Measurements from ENCODE around the gene CHTF18. TPM values are rescaled to one million over a fixed set of nuclear protein-coding genes. Genes with fewer than 3 reads are reported as not detected.

CHTF18 gene
- total RNA-seq, result 3.1 TPM
- long read RNA-seq, partial matches to known transcripts, result 1 of 7 reads
- long read RNA-seq, other reads (novel, unspliced or antisense), result 3 of 7 reads

DNA sequence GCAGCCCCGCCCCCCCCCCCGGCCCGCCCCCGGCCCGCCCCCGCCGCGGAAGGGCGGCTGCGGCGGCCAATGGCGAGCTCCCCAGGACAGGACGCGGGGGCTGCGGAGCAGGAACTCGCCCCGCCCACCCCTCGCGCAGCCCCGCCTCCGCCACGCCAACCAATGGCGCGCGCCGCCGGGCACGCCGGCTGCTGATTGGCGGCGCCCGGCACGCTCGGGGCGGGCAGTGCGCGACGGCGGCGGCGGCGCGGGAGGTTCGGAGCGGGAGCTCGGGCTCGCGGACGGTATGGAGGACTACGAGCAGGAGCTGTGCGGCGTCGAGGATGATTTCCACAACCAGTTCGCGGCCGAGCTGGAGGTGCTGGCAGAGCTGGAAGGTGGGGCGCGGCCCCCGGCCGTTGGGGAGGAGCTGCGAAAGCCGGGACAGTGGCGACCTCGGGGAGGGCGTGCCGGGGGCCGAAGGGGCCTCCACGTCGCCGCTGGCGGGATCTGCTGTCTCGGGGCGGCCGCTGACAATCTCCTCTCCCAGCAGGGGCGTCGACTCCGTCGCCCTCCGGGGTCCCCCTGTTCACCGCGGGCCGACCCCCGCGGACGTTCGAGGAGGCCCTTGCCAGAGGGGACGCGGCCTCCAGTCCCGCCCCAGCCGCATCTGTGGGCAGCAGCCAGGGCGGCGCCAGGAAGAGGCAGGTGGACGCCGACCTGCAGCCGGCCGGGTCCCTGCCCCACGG is at the start of gene CHTF18:
Gene CHTF18 (plus strand): TSS at position 222 of the 728 bp plus-strand sequence. CDS start 65 bp downstream, at position 287.
- H3K27ac ChIP-seq (replicated peaks), result peak within 1 kb of the TSS; percentile 85
- H3K4me3 ChIP-seq, result peak within 1 kb of the TSS; percentile 99
- no peak for TF ChIP-seq CTCF (IDR thresholded peaks at IDR 0.05; ENCODE audit: borderline replicate concordance)
- intact Hi-C loops (cut with micrococcal nuclease), result no loop called here
- H3K36me3 ChIP-seq, result peaks cover 8% of the 10 kb centered on the region
- peak; percentile 93 for DNase-seq
- no peaks in the 10 kb centered on the region for H3K9me3 ChIP-seq (replicated peaks)
- H3K27me3 ChIP-seq (ENCODE audit: low read depth), result peaks cover 2% of the 10 kb centered on the region
- H3K4me1 ChIP-seq, result peaks cover 30% of the 10 kb centered on the region

DNA sequence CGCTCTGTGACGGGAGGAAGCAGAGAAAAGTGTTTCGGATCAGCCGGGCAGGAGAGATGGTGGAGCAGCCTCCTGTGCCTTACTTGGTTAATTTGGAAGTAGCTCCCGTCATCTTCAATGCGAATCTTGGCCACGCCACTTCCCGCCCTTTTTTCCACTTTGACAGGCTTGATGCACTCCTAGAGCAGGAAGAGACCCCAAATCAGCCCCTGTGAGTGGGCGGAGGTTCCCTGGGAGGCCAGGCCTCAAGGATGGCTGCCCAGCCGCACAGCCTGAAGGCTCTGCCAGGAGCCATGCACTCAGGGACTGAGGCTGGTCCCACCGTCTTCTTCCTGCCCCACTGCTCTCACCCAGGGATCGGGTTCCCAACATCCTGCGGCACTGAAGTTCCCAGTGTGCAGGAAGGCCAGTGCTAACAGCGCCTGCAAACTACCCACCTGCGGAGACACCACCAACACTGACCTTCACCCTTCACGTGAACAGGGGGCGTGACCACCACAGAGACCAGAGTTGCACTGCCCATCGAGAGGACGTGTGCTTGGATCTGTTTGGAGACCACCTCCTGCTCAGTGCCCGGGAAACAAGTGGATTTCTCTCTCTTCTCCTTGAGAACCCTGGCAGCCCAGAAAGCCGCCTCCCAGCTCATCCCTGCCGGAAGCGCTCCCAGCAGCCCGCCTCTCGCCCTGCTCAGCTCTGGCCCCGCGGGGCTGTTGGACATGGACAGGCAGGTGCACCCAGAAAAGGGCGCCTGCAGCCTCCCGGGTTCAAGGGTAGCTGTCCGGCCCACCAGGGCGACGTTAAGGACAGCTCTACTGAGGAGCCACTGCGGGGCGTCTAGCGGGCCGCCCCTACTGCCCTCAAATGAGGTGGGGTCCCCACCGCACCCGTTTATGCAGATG is 48.6 kb upstream of the CHTF18 start:
- Histone ChIP-seq H3K4me3 (peak overlapping the region; percentile 100), H3K4me1 (peaks cover 21% of the 10 kb centered on the region), H3K27ac (replicated peaks) (peak overlapping the region; percentile 84), H3K36me3 (peaks cover 40% of the 10 kb centered on the region), H3K27me3 (ENCODE audit: low read depth) (peaks cover 30% of the 10 kb centered on the region), H3K9me3 (replicated peaks) (no peaks in the 10 kb centered on the region)
- no peak for DNase-seq
- no peak for TF ChIP-seq CTCF (IDR thresholded peaks at IDR 0.05; ENCODE audit: borderline replicate concordance)
- intact Hi-C loops (cut with micrococcal nuclease), result no loop called here

- no peak for DNase-seq
- TF ChIP-seq CTCF (IDR thresholded peaks at IDR 0.05; ENCODE audit: borderline replicate concordance), result no peak
- H3K27me3 ChIP-seq (ENCODE audit: low read depth), result peaks cover 36% of the 10 kb centered on the region
- peaks cover 21% of the 10 kb centered on the region for H3K4me1 ChIP-seq
- intact Hi-C loops (cut with micrococcal nuclease), result no loop called here
- H3K27ac ChIP-seq (replicated peaks), result peak overlapping the region; percentile 84
- peaks cover 34% of the 10 kb centered on the region for H3K36me3 ChIP-seq
- H3K4me3 ChIP-seq, result peak overlapping the region; percentile 100
- no peaks in the 10 kb centered on the region for H3K9me3 ChIP-seq (replicated peaks)
These were observed 48.0 kb upstream of the CHTF18 start for GRCh38 chr16:740459-740763.

DNA sequence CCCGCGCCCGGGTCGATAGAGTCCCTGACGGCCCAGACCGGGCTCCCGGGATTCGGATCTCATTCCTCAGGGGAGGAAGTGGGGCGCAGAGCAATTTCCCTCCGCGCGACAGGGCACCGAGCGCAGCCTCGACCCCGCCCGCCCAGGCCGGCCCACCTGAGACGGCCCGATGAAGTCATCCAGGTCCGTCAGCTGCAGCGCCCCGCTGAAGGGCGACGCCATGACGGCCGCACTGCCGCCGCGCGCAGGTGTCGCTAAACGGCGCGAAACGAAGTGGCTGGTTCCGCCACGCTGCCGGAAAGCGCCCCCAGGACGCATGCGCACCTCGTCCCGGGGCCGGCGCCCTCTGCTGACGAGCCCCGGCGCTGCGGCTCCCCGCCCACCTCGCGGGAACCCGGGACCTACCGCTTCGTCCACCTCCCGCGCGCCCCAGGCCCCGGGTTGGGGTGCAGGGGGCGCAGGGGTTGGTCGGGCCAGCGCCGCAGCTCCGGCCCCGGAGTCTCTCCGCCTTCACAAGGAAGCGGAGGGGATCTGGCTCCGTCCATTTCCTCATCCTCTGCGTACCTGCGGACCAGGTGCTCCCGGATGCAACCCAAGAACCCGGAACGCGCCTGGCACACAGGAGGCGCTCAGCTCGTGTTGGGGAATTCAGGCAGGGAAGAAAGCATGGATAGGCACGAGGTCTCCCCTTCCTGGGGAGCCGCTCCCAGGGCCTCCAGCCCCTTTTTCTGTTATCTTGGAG is 47.5 kb upstream of the CHTF18 start, which contains the start of gene CIAO3:
Gene CIAO3 (minus strand): TSS at position 234 of the 742 bp plus-strand sequence. CDS start 12 bp downstream, at position 222.
- peaks cover 21% of the 10 kb centered on the region for H3K4me1 ChIP-seq

More for the DNA sequence above, 47.5 kb upstream of the CHTF18 start, which contains the start of gene CIAO3:
- Histone ChIP-seq H3K4me3 (peak within 1 kb of the TSS; percentile 100), H3K9me3 (replicated peaks) (no peaks in the 10 kb centered on the region), H3K27ac (replicated peaks) (peak within 1 kb of the TSS; percentile 84), H3K36me3 (peaks cover 28% of the 10 kb centered on the region), H3K27me3 (ENCODE audit: low read depth) (peaks cover 40% of the 10 kb centered on the region)
- intact Hi-C loops (cut with micrococcal nuclease), result no loop called here
- TF ChIP-seq CTCF (IDR thresholded peaks at IDR 0.05; ENCODE audit: borderline replicate concordance), result peak; percentile 96
- peak; percentile 89 for DNase-seq

Measured in left ventricle myocardium inferior (tissue), 1 donor.